Hematopoietic multipotent progenitor cell (in vitro differentiated cells): ENCODE results near the gene GNG8. TPM values are rescaled to one million over a fixed set of nuclear protein-coding genes. Genes with fewer than 3 reads are reported as not detected.

Experiments used
- DNase-seq, 3 donors: peaks; one replicate each; pipeline ENCODE4 v3.0.0-alpha.2; 2011 to 2015; ENCODE audit warnings: low read depth in 2 of 3, low spot score in 2 of 3
- total RNA-seq: library from RNA; depleted of rRNA; stranded (reverse); fragments of >200 nt; gene quantifications from one replicate; pipeline ENCODE4 v1.2.3, GENCODE V29; 2012

GNG8 gene
- total RNA-seq: not detected

DNA sequence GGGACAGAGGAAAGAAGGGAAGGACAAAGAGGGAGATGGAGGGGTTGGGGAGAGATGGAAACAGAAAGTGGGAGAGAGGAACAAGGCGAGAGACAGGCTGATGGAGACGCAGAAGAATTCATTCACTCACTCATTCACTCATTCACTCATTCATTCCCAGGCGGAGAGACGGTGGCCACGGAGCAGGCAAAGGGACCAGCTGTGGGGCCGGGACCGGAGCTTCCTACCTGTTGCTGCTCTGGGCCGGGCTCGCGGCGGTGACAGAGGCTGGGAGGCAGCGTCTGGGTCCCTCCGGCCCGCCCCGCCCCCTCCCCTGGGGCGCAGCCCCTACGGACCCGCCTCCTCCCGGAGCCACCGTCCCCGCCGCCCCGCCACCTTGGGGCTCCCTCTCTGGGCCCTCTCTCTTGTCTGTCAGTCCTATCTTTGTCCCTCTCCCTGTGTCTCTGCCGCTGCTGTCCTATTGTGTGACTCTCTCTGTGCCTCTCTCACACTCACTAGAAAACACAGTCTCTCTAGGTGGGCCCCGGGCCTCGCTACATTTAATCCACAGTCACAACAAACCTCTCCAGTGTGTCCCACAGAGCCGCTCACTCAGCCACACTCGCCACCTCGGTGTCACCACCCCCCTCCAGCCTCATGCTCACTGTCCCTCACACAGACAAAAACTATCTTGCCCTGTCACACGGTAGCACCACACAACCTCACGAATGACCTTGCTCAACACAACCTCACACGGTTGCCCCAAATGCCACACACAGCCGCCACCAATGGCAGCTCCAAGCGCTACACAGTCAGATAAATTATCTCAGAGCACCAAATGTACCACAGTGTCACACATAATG, at the start of gene GNG8:
GNG8 (minus strand) TSS at position 283 of the 842 bp plus-strand sequence. CDS start 1,520 bp downstream, outside the sequence.
- DNase-seq: peak in 1 of 3 donors; percentile 35

DNA sequence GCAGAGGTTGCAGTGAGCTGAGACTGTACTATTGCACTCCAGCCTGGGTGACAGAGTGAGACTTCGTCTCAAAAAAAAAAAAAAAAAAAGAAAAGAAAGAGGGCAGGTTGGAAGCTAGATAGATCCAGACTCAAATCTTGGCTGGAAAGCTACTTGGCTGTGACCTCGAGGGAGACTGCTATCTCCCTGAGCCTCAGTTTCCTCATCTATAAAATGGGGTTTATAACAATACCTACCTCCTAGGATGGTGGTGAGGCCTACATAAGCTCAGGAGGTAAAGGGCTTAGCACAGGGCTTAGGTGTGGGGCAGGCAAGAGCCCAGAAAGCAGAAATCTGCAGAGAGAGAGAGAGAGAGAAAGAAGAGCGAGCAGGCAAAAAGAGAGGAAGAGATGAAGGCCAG, 49.2 kb upstream of the GNG8 start:
- DNase-seq: no peak

DNA sequence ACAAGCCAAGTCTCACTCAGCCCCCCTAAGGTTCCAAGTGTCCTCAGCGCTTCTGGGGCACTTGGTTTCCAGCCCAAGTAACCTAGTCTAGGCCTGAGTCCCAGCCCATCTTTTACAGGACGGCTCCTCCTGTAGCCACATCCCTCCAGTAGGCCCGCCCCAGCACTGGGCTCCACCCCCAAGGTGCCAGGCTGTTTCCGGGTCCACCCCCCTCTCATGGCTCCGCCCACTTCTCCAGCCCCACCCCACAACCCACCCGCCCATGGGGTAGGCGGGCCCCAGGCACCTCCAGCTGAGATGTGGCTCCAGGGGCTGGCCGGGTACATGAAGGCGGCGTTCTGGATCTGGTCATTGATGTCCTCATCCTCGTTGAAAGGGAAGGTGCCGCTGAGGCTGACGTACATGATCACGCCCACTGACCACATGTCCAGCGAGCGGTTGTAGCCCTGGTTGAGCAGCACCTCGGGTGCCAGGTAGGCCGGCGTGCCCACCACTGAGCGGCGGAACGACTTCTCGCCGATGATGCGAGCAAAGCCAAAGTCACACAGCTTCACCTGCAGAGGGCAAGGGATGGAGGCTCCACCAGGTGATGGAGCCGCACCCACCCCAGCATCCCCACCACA, 42.2 kb upstream of the GNG8 start:
- peak in 2 of 3 donors; percentile 49 to 51 for DNase-seq

DNA sequence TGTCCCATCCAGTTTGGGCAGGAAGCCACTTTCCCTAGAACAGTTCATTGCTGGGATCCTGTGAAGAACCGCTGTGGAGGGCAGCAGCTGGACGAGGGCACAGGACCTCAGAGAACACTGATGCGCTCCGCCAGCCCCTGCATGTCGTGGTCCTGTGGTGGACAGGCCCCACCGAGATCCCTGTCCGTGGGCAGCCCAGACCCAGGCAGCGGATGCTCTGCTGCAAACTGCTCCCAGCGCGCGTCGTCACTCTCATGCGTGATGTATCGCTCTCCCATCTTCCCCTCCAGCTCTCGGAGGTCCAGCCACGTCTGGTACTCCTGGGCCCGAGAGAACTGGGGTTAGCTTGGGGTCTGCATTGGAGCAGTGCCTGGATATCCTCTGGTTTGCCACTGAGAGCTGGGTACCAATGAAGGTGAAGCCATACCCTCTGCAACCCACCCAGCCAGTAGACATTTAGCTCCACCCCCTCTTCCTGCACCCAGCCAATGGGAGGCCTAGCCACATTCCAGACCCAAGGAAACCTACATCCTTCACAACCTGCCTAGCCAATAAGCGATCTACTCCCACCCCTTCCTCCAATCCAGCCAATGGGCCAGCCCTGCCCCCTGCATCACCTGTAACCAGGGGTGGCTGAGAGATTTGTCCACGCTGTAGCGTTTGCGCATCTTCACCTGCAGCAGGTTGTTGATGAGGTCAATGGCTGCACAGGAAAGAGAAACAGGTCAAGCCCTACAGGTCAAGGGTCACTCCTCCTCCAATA, 38.6 kb upstream of the GNG8 start:
- no peak for DNase-seq

DNA sequence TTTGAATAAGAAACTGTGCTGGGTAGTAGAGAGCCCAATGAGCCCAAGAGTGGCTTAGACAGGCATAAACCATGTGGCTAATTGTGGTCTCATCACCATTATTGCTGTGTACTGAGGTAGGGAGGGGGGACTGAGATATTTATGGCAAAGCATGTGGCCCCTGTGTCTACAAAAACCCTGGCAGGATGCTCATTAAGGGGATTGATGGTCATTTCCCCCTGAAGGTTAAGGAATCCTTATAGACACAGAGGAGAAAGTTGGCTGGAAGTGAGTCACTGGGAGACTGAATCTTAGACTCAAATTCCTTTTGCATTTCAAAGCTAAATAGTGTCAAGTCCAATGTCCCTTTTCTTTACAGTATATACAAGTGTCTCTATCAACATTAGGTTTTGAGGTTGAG, 34.8 kb upstream of the GNG8 start:
- no peak for DNase-seq

DNA sequence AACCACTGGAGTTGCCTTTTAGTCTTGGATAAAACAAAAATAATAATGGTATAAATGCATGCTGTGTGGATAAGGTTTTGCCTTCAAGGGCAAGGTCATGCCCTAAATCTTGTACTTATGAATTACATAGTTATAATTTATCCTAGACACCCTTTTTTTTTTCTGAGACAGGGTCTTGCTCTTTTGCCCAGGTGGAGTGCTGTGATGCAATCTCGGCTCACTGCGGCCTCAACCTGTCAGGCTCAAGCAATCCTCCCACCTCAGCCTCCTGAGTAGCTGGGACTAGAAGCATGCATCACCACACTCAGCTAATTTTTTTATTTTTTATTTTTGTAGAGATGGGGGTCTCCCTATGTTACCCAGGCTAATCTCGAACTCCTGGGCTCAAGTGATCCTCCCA, 32.7 kb upstream of the GNG8 start:
- no peak for DNase-seq

DNA sequence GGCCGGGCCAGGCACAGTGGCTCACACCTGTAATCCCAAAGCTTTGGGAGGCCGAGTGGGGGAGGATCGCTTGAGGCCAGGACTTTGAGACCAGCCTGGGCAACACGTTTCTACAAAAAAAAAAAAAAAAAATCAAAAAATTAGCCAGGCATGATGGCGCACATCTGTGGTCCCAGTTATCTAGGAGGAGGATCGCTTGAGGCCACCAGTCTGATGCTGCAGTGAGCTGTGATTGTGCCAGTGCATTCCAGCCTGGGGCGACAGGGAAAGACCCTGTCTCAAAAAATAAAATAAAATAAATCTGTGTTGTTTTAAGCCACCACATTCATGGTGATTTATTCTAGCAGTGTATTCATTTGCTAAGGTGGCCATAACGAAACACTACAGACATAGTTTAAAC, 29.1 kb upstream of the GNG8 start:
- DNase-seq: no peak

DNA sequence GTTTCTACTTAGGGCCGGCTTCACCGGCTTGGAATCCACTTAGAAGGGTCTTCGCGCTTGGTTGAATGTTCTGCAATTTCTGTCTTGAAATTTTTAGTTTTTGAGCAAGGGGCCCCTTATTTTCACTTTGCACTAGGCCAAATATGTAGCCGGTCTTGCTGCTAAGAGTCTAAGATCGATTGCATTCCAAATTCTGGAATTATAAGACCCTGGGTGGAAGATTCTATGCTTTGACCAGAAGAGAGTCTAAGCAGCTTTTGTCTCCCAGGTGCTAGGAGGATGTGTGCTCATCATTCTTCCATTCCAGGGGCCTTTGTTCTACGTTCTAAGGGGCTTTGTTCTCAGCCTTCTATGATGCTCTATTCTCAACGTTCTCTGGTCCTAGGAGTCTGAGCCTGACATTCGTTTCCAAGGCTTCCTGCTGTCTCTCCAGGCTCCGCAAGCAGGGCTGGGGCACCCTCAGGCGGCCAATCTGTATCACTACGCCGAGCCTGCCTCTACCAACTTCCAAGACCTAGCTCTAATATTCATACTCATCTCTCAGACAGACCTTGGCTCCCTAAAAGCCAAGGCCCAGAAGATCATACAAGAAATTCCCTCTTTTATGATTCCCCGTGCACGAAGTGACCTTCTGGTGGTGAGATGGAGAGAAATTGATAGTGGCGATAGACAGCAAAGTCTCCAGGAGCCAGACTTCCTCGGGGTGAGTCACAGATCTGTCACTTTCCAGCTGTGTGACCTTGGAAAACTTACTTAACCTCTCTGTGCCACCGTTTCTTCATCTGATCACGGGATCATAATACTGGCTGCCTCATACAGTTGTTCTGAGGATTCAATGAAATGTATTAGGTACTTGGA, 26.0 kb upstream of the GNG8 start:
- DNase-seq: peak; percentile 52 to 92 (median 84)

DNA sequence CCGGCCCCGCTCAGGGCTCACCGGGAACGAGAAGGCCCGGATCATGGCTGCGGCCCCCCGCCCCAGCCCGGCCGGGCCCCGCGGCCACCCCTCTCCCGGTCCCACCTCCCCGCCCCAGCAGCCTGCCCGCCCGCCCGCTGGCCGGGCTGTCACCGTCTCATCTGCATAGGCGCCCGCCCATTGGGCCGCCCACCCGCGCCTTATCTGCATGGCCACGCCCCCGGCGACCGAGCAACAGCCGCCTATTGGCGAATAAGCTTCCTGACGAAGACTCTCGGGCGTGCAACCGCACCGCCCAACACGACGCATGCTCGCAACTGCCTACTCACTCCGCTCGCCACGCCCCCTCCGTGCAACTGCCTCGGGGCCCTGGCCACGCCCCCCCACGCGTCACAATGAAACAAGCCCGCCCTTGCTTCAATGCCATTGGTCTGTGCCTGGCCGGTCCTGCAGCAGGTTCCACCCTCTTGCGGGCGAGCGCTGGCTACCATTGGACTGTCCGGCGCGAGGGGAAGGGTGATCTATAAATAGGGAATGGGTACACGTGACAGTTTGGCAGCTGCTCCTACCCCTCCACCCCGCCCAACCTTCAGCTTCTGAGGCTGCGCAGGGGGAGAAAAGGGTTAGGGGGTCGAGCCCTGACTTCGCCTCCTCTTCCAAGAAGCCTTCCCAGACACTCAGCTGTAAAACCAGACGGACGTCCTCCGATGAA, 25.2 kb upstream of the GNG8 start, which contains the start of gene DACT3:
DACT3 (minus strand) TSS at position 163 of the 712 bp plus-strand sequence; CDS start at position 45, 118 bp downstream.
- DNase-seq: peak; percentile 99 to 100 (median 100)

DNA sequence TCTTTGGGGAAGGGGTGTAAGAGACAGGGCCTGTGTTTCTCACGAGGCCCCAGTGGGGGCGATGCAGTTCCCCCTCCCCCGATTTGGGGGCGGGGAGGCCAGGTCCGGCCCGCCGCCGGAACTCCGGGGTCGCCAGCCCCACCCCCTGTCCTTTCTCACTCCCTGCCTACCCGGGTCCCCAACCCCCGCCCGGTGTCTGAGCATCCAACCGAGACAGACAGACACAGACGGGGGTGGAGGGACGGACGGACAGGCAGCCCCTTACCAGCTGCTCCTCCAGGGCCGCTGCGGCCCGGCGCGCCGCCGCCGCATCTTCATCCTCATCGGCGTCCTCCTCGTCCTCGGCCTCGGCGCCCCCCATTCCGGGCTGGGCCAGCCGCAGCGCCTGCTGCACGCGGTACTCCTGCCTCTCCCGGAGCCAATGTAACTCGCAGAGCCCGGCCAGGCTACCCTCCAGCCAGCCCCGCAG, 24.6 kb upstream of the GNG8 start:
- no peak for DNase-seq

DNA sequence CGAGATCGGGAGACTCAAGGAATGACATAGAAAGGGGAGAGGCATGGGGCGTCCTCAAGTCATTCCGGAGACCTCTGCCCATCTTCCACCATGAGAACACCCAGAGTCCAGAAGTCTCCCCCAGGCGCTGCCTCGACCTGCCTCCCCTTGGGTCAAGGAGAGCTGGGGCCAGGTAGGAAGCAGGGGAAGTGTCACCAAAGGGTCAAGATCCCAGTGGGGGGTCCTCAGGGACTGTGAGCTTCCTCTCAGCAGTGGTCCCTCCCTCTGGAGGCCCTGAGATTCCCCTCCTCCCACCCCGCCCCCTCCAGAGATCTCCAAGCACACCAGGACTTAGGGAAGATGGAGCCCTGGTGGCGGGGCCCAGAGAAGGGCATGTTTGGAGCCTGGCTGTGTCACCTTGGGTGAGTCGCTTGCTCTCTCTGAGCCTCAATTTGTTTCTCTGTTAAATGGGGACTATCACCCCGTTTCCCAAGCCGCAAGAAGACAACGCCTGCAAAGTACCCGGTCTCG, 24.1 kb upstream of the GNG8 start:
- DNase-seq: no peak

DNA sequence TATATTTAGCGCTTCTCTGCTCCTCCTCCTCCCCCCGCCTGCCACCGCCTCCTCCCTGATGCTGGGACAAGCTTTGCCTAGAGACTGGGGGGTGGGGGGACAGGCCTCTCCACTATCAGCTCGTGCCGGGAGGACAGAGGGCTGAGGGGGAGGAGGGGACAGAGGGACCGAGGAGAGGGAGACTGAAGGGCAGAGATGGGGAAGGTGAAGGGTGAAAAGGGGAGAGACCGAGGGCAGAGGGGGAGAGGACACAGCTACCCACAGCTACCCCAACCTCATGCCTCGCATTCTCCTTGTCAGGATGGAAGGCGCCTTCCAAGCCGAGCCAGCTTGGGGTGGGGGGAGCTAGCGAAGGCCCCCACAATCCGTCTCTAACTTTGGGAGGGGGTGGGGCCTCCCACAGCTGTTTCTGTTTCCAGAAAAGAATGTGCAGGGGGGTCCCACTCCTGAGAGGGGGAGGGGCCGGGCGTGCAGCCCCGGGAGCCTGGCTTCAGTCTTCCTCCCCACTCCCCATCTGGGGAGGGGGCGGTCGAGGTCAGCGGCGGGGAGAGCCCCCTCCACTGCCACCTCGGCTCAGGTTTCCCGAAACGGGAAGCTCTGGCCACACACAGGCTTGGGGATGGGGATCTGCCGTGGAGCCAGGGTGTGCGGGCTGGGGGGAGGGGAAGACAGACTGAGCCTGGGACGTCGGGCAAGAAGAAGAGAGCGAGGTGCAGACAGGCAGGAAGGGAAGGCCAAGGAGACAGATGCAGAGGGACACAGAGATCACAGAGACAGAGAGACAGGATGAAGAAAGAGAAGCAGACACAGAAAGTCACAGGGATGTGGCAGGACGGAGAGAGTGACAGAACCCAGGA, 23.4 kb upstream of the GNG8 start:
- DNase-seq: no peak

DNA sequence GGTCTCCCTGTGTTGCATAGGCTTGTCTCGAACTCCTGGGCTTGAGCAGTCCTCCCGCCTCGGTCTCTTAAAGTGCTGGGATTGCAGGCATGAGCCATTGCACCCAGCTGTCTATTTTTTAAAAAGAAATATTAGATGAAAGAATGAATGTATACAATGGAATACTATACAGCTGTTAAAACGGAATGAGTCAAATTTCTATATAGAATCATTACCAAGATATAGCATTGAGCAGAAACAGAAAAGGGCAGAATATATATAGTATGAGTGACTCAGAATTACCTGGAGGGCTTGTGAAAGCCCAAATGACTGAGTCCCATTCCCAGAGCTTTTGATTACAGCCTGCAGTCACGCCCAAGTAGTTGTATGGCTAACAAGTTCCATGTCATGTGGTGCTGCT, 20.5 kb upstream of the GNG8 start:
- DNase-seq: no peak

DNA sequence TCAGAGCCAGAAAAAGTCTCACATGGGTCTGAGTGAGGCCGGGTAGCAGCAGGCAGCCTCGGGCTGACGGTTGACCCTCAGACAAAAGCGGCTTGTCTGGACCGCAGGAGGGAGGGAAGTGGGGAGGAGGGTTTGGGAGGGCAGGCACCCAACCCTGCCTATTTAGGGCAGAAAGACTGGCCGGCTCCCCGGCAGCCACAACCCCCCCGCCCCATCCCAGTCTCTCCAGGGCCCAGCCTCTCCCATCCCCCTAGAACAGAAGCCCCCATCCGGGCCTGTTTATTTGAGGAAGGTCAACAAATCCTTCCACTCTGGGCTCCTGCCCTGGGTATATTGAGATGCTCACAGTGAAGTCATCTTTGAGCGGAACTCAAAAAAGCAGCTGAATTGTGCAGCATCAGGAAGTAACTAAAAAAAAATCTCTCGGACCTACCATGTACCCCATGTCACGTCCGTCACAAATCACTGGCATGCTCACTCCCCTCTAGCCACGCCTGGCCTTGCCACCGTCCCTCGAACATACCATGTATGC, 18.7 kb upstream of the GNG8 start:
- no peak for DNase-seq

DNA sequence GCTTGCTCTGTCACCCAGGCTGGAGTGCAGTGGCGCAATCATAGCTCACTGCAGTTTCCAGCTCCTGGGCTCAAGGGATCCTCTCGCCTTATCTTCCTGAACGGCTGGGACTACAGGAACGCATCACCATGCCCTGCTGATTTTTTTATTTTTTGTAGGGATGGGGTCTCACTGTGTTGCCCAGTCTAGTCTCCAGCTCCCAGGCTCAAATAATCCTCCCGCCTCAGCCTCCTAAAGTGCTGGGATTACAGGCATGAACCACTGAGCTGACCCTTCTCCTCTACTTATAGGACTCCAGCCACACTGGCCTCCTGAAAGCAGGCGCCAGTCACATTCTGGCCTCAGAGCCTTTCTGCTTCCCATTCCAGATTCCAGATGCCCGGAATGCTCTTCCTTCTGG, 14.4 kb upstream of the GNG8 start:
- DNase-seq: no peak

DNA sequence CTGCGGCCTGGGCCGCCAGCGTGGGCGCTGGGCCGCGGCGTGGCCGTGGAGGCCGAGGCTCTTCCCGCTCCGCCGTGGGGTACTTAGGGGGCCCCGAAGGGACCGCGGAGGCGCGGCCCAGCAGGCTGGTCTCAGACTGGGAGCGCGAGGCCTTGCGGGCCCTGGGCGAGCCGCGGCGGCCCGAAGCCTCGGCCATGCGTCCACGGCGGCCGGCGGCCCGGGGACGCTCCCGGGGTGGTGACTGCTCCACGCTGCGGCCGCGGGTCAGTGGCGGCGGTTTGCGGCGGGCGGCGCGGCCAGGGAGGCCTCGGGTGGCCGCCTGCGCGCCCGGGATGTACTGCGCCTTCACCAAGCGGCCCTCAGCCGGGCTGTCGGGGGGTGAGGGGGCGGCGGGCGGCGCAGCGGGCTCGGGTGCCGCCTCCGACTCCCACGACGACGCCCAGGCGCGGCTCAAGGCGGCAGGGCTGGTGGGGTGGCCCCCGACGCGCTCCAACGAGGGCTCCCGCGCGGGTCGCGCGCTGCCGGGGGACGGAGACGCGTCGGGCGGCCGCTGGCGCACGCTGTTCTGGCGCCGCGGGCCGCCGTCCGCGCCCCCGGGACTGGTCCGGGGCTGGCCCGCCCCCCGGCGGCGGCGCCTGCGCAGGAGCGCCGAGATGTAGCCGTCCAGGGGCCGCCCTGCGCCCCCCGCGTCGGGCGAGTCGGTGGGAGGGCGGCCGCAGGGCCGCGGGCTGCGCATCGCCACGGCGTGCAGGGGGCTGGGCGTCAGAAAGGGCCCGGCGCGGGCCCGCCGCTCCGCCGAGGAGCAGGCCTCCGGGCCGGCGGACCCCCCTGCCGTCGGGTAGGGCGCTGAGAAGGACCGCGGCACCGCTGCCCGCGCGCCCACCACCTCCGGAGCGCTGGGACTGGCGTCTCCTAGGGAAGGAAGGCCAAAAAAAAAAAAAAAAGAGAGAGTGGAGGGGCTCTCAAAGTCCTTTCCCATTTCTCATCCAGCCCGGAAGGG, 13.3 kb upstream of the GNG8 start:
- DNase-seq: no peak
